ENCODE data around the gene ARID3C.
"Not testable (repeated sequence)": the region's sequence is repeated elsewhere in the genome, so short reads cannot be mapped to it uniquely, and the experiment has no call there.

ARID3C gene

GRCh38 chr9:34652602-34653000 lies 23.7 kb upstream of the ARID3C start:
- DNase-seq (ENCODE audit: low read depth) = no peak

DNA sequence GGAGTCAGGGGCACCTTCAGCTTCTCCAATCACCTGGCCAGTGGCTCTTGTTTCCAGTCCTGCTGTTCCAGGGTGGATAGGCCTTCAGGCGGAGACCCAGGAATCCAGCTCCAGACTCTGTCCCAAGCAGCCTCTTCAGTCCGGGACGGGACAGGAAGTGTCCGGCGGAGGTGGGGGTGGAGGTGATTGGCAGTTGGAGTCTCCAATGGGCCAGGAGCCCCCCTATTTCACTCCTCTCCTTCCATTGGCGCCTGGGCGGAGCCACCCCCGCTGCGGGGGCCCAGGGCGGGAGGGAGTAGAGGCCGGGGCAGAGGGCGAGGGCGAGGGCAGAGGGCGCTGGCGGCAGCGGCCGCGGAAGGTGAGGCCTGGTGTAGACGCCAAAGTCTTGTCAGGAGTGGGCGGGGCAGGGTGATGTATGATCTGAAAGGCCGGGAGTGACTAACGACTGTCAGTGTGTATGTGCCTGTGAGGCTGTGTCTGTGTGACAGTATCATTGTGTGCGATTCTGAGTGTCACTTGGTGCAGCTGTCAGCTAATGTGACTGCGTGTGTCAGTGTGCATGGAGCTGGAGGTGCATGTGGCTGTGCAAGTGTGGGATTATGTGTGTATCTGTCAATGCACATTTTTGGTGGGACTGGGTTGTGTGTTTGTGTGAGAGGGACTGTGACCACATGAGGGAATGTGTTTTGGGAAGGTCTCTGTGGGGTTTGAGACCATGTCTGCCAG lies 23.2 kb upstream of the ARID3C start, which contains the start of gene IL11RA:
IL11RA (plus strand) TSS at position 310 of the 726 bp plus-strand sequence. CDS start 3,033 bp downstream, outside the sequence.
- DNase-seq (ENCODE audit: low read depth) = no peak

DNA sequence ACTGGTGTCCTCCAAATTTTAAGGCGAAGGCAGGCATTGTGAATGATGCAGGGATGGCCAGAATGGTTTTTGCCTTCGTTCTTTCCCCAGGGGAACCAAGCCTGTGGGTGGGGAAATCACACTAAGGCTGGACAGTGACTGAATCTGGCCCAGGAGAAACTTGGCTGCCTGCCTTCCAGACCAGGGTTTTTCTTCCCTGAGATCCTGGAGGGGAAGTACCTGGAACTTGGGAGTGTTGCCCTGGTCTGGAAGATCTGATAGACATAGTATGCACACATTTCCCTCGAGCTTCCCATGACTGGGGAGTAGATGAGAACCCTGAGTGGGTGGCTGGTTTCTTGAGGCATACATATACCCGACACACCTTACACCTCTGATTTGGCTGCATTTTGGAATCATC lies 22.5 kb upstream of the ARID3C start:
- DNase-seq (ENCODE audit: low read depth) = no peak

DNA sequence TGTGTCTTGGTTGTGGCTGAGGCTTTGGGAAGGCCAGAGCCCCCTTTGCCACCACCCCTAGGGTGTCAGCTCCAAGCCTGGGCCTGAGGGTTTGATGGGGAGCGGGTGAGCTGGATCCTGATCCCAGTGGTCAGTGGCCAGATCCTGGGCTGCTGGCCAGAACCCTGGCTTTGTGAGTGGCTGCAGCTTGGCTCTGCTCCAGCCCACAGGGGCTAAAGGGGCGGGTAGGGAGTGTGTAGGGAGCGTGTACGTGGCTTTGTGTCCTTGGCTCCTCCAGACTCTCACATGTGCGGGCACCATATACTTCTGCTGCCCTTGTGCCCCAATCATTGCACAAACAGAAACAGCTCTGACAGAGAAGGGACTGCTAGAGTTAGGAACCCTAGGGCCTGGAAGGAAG lies 21.9 kb upstream of the ARID3C start:
- DNase-seq (ENCODE audit: low read depth) = no peak

- no peak for DNase-seq (ENCODE audit: low read depth)
Observed at GRCh38 chr9:34648673-34649072, 19.8 kb upstream of the ARID3C start.

DNA sequence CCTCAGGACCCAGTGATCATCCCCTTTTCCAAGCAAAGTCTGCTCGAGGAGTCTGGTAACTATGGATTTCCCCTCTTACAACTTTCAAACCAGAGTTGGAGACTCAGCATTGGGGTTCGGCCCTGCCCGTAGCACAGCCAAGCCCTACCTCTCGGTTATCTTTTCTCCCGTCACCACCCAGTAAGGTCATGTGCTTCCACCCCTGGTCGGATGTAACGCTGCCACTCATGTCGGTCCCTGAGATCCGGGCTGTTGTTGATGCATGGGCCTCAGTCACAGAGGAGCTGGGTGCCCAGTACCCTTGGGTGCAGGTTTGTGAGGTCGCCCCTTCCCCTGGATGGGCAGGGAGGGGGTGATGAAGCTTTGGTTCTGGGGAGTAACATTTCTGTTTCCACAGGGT lies 18.8 kb upstream of the ARID3C start:
- no peak for DNase-seq (ENCODE audit: low read depth)

DNA sequence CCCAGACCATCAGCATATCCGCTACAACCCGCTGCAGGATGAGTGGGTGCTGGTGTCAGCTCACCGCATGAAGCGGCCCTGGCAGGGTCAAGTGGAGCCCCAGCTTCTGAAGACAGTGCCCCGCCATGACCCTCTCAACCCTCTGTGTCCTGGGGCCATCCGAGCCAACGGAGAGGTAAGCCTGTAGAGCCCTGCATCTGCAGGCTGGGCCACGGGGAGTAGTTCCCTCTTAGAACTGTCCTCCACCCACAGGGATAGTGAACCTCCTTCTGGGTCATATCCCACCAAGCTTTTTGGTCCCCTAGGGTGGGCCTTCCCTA lies 18.2 kb upstream of the ARID3C start:
- DNase-seq (ENCODE audit: low read depth) = no peak

GRCh38 chr9:34646211-34647083 lies 17.6 kb upstream of the ARID3C start, which contains the start of gene GALT:
Gene GALT (plus strand): TSS chr9:34646675. CDS start chr9:34646705, 30 bp downstream.
- DNase-seq (ENCODE audit: low read depth) = peak; percentile 94

GRCh38 chr9:34644766-34645314 lies 16.0 kb upstream of the ARID3C start:
- no peak for DNase-seq (ENCODE audit: low read depth)

DNA sequence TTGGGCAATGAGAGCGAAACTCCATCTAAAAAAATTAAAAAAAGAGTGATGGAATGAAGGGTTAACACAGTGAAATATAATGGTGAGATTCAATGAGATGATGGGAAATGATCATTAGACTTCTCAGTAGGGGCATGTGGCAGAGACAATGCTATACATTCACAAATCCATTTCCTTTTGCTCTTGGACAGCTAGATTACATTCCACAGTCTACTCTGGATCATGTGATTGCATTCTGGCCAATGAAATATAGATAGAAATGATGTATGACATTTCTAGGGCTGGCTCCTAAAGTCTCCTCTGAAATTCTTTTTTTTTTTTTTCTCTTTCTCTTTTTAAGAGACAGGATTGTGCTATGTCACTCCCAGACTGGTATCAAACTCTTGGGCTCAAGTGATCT lies 13.8 kb upstream of the ARID3C start:
- no peak for DNase-seq (ENCODE audit: low read depth)

GRCh38 chr9:34639322-34639721 lies 10.5 kb upstream of the ARID3C start:
- DNase-seq (ENCODE audit: low read depth) = not testable (repeated sequence)

DNA sequence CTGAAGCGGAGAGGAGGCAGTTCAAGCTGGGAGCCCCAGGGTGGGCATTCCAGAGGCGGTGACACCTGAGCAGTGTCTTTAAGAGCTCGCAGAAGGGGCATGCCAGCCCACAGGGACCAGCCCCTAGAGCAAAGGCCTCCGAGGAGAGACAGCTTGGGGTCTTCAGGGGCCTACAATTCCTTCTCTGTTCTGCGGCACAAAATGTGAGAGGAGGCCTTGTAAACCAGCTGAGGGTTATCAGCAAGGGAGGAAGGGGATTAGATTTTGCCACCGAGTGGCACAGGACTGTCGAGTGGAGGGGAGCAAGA lies 9.2 kb upstream of the ARID3C start:
- no peak for DNase-seq (ENCODE audit: low read depth)

- DNase-seq (ENCODE audit: low read depth) = peak; percentile 85
Observed at GRCh38 chr9:34637356-34638137, 8.7 kb upstream of the ARID3C start, which contains the start of gene SIGMAR1. Gene SIGMAR1 (minus strand): TSS chr9:34637787. CDS start chr9:34637697, 90 bp downstream.

- DNase-seq (ENCODE audit: low read depth) = no peak
Observed at GRCh38 chr9:34636791-34637355, 8.0 kb upstream of the ARID3C start.

DNA sequence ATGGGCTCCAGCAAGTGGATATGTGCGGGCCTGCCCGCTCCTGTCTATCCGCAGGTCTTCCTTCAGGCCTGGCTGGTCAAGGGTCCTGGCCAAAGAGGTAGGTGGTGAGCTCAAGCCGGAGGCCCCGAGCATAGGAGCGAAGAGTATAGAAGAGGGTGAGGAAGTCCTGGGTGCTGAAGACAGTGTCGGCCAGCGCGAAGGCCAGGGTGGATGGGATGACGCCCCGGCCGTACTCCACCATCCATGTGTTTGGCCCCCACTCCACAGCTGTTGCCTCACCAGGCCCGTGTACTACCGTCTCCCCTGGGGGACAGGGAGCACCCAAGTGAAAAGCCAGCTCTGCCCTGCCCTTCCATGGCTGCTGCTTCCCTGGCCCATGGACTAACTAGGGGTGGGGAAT lies 6.7 kb upstream of the ARID3C start:
- DNase-seq (ENCODE audit: low read depth) = no peak

- DNase-seq (ENCODE audit: low read depth) = no peak
Observed at GRCh38 chr9:34634551-34635248, 5.8 kb upstream of the ARID3C start.

- DNase-seq (ENCODE audit: low read depth) = peak; percentile 51
Observed at GRCh38 chr9:34633851-34634550, 5.1 kb upstream of the ARID3C start.

DNA sequence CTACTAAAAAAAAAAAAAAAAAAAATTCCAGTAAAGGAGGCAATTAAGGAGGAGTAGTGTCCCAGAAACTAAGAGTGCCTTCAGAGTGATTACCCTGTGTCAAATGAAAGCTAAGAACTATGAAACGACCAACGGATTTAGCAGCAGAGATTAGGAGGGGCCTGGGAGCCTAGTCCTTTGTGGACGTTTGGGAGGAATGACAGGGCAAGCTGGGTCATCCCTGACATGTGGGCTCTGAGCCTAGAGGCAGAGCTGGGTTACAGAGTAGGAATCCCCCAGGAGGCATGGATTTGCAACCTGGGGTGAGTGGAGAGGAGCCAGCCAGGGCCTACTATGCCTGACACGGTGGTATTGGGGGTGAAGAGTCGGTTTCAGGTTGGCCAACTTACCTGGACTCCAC lies 4.3 kb upstream of the ARID3C start:
- no peak for DNase-seq (ENCODE audit: low read depth)

DNA sequence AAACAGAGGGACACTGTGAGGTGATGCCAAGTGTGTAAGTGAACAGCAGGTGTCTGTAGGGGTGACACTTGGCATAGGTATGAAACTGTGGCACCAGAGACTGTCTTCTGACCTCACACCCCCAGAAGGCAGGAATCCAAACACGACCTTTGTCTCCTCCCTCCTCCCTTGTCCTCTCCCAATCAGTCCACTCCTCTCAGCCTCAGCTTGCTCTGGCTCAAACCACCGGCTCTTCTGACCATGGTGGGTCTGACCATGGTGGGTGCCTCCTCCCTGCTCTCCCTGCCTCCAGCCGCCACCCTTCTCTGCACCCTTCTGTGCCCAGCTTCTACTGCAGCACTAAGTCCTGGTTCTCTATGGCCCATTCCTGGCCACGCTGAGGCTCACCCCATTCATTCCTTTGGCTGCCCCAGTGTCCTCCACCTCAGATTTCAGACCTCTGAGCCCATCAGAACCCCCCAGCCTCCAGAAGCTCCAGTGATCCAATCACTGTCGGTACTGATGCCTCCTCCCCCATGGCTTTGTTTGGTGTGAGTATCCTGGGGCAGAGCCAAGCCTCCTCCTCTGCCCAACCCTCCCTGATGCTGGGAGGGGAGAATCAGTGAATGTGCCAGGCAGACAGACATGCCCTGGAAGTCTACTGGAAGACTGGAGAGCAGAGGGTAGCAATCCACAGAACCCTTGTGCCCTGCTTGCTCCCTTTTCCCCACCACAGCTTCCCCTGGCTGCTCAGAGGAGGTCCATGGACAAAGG lies 1.7 kb upstream of the ARID3C start:
- DNase-seq (ENCODE audit: low read depth) = no peak

DNA sequence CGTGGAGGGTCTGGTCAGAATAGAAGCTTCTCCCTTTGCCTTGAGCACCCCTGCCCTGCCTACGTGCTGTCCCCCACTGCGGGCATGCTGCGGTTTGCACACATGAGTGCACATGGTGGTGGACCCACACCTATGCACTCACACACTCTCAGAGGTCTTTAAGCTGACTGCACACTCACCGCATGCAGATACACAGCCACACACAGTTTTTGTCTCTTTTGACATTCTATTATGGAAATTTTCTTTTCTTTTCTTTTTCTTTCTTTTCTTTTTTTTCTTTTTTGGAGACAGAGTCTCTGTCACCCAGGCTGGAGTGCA lies 584 bp upstream of the ARID3C start:
- DNase-seq (ENCODE audit: low read depth) = no peak
